ENCODE data around the gene NPFFR2. TPM values are rescaled to one million over a fixed set of nuclear protein-coding genes. Genes with fewer than 3 reads are reported as not detected.

The NPFFR2 gene
- total and polyA plus RNA-seq, 11 donors = 0.97 TPM; not detected in 10

GRCh38 chr4:72179342-72179741 is 147.5 kb downstream of the NPFFR2 start:
- TF ChIP-seq POLR2A (IDR thresholded peaks at IDR 0.05) = no peak
- TF ChIP-seq, protein P1, sequence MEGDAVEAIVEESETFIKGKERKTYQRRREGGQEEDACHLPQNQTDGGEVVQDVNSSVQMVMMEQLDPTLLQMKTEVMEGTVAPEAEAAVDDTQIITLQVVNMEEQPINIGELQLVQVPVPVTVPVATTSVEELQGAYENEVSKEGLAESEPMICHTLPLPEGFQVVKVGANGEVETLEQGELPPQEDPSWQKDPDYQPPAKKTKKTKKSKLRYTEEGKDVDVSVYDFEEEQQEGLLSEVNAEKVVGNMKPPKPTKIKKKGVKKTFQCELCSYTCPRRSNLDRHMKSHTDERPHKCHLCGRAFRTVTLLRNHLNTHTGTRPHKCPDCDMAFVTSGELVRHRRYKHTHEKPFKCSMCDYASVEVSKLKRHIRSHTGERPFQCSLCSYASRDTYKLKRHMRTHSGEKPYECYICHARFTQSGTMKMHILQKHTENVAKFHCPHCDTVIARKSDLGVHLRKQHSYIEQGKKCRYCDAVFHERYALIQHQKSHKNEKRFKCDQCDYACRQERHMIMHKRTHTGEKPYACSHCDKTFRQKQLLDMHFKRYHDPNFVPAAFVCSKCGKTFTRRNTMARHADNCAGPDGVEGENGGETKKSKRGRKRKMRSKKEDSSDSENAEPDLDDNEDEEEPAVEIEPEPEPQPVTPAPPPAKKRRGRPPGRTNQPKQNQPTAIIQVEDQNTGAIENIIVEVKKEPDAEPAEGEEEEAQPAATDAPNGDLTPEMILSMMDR (IDR thresholded peaks at IDR 0.05) = no peak
- H3K4me3 ChIP-seq = no peak overlapping the region
- no peaks in the 10 kb centered on the region for H3K36me3 ChIP-seq
- no peak for DNase-seq
- H3K27ac ChIP-seq = no peak overlapping the region
- H3K4me1 ChIP-seq = no peaks in the 10 kb centered on the region
- H3K9me3 ChIP-seq = peaks cover 0 to 12% (median 2%) of the 10 kb centered on the region in 12 donors
- intact Hi-C loops (cut with DNase I) = no loop called here
- no peak for ATAC-seq
- WGBS, 4 donors = 85 to 94% (median 87%) methylated on average over 1 of the region's 1 CpG
- no peaks in the 10 kb centered on the region for H3K27me3 ChIP-seq

DNA sequence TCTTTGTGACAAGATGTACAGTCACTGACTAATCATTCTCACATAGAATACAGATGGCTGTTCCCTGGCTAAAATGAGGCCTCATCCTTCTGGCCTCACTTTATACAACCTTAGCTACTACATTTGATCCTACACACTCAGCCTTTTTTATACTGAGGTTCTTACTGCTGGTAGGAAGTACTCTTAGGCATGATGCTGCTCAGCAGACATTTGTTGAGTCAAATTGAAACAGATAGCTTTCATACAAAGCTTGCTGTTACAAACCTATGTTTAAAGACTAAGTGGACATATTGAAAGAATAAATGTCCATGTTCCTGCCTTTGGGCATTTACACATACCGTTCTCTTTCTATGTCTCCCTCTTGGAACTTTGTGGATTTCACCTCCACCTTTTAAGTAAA is 154.9 kb downstream of the NPFFR2 start:
- ATAC-seq (no peak), DNase-seq (no peak)
- Histone ChIP-seq H3K36me3 (no peaks in the 10 kb centered on the region), H3K27ac (no peak overlapping the region), H3K27me3 (no peaks in the 10 kb centered on the region), H3K9me3 (no peaks in the 10 kb centered on the region), H3K4me1 (no peaks in the 10 kb centered on the region), H3K4me3 (no peak overlapping the region)
- TF ChIP-seq POLR2A (IDR thresholded peaks at IDR 0.05) = no peak
- TF ChIP-seq, protein P1 (IDR thresholded peaks at IDR 0.05) = no peak
- intact Hi-C loops (cut with DNase I) = no loop called here
- 87 to 100% (median 88%) methylated on average over 1 of the region's 1 CpG for WGBS, 4 donors

- no peak for TF ChIP-seq POLR2A (IDR thresholded peaks at IDR 0.05)
- TF ChIP-seq, protein P1 (IDR thresholded peaks at IDR 0.05) = no peak
- 59 to 74% (median 69%) methylated on average over 8 of the region's 8 CpGs for WGBS, 4 donors
- Histone ChIP-seq H3K9me3 (no peaks in the 10 kb centered on the region), H3K36me3 (no peaks in the 10 kb centered on the region), H3K27me3 (no peaks in the 10 kb centered on the region), H3K27ac (no peak overlapping the region), H3K4me3 (no peak overlapping the region), H3K4me1 (no peaks in the 10 kb centered on the region)
- DNase-seq (no peak), ATAC-seq (no peak)
- intact Hi-C loops (cut with DNase I) = no loop called here
Measured at GRCh38 chr4:72194046-72194445, 162.2 kb downstream of the NPFFR2 start.

GRCh38 chr4:72194453-72194852 is 162.7 kb downstream of the NPFFR2 start:
- Histone ChIP-seq H3K36me3 (no peaks in the 10 kb centered on the region), H3K27ac (no peak overlapping the region), H3K27me3 (no peaks in the 10 kb centered on the region), H3K4me1 (no peaks in the 10 kb centered on the region), H3K9me3 (no peaks in the 10 kb centered on the region), H3K4me3 (no peak overlapping the region)
- WGBS, 4 donors = 73 to 86% (median 80%) methylated on average over 1 of the region's 1 CpG
- TF ChIP-seq, protein P1 (IDR thresholded peaks at IDR 0.05) = no peak
- no peak for TF ChIP-seq POLR2A (IDR thresholded peaks at IDR 0.05)
- no peak for ATAC-seq
- no peak for DNase-seq
- intact Hi-C loops (cut with DNase I) = no loop called here

Other genes starting within 250 kb of the NPFFR2 start
- under 1 TPM in 1 of 9 donors, not detected in 8; 0.55 TPM for gene GC, start 247.9 kb upstream of the NPFFR2 start, total RNA-seq
- gene GC, start 247.9 kb upstream of the NPFFR2 start, polyA plus RNA-seq = under 1 TPM in 1 of 2 donors, not detected in 1; 0.11 TPM